GM08714 (cell line): ENCODE results near the gene FAM98B.

Experiments
- H3K4me3 ChIP-seq: fragments of 200-500 bp; sonication (Bioruptor generic); 2 replicates; pipeline ENCODE4 v1.5.1; 2014; ENCODE audit warnings: mild to moderate bottlenecking, low read length, inconsistent platforms
- ZNF274 ChIP-seq: IDR thresholded peaks from 2 replicates; pipeline ENCODE4 v1.6.1; 2012; ENCODE audit warnings: mild to moderate bottlenecking, low read depth, low read length

The FAM98B gene

DNA sequence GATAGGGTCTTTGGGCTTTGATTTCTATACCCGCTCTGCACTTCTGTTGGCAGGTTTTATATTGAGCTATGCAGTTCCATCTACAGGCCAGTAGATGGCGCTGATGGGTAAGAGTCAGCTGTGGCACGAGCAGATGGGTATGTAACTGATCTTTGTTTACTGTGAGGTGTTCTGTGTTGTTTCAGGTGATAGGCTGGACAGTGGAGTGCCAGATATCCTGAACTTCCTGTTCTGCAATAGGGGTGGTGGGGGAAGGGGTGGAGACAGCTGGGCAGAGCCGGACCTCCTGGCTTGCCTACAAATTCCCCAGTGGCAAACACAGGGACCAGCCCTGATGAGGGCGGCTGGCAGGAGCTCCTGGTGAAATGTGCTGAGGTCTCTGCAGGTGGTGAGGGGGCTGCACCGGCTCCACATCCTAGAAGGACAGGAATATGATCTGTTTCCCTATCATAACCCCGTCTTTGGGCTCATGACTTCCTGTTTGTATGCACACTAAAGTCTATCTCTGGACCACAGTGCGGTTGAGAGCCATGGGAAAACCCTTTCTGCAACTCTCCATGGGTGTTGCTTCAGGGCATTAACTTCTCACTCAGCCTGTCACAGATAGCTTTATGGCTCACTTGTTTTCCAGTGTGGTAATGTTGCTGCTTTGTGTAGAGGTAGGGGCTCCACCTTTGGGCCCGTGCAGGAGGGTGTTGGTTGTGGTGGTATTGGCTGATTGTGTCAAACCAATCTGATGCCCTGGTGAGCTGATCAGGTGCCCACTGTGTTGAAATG, 13.4 kb upstream of the FAM98B start:
- TF ChIP-seq ZNF274, result no peak
- no peak overlapping the region for H3K4me3 ChIP-seq

DNA sequence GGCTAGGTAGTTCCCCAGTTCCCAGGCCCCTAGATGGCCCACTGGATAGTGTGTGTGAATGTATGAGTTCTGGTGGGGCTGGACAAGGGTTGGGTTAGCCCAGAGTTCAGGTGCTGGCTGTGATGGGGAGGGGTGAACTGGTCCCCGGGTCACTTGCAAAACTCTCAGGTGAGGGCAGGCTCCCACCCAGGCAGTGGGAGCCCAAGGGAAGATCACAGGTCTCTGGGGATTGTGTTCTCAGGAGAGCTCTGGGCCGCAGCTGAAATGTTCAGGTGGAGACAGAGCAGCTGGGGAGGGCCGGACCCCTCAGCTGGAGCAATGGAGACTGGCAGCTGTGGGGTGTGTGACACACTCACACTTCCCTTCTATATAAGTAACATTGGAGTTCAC, 12.8 kb upstream of the FAM98B start:
- TF ChIP-seq ZNF274, result no peak
- no peak overlapping the region for H3K4me3 ChIP-seq

GRCh38 chr15:38454696-38455090, 766 bp downstream of the FAM98B start:
- TF ChIP-seq ZNF274, result no peak
- H3K4me3 ChIP-seq, result peak overlapping the region; percentile 72

GRCh38 chr15:38455092-38455491, 1.2 kb downstream of the FAM98B start:
- H3K4me3 ChIP-seq, result peak overlapping the region; percentile 72

DNA sequence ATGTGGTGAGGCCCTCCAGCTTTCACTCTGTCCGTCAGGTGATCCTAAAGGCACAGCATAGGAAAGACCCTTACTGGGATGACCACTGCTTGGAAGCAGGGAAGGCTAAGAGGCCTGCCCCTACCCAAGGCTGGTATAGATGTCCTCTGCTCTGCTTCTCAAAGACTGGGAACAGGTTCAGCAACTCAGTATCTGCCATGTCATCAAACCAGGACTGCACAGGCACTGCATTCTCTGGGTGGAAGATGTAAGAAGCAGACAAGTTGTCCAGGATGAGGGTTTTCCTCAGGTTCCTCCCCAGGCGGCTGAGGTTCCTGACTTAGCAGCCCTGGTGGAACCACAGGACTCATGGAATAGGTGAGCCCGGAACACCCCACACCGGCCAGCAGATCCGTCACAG, 4.7 kb downstream of the FAM98B start:
- TF ChIP-seq ZNF274, result no peak
- no peak overlapping the region for H3K4me3 ChIP-seq

More at GRCh38 chr15:38455092-38455491, 1.2 kb downstream of the FAM98B start:
- TF ChIP-seq ZNF274, result no peak

GRCh38 chr15:38459480-38459879, 5.6 kb downstream of the FAM98B start:
- H3K4me3 ChIP-seq, result no peak overlapping the region
- no peak for TF ChIP-seq ZNF274

DNA sequence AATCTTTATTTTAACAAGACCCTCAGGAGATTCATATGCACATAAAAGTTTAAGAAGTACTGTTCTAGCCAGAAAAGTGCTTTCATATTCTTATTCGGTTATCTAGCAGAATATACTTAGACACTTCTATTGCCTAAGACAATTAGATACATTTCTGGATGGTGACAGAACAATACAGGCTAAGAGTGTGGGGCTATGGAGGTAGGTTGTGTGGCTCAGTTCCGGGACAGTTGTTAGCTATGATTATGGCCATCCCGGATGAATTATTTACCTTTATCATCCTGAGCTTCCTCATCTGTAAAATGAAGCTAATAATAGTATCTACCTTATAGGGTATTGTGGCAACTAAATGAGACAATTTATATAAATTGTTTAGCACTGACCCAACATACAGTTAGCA, 6.6 kb downstream of the FAM98B start:
- TF ChIP-seq ZNF274, result no peak
- no peak overlapping the region for H3K4me3 ChIP-seq

DNA sequence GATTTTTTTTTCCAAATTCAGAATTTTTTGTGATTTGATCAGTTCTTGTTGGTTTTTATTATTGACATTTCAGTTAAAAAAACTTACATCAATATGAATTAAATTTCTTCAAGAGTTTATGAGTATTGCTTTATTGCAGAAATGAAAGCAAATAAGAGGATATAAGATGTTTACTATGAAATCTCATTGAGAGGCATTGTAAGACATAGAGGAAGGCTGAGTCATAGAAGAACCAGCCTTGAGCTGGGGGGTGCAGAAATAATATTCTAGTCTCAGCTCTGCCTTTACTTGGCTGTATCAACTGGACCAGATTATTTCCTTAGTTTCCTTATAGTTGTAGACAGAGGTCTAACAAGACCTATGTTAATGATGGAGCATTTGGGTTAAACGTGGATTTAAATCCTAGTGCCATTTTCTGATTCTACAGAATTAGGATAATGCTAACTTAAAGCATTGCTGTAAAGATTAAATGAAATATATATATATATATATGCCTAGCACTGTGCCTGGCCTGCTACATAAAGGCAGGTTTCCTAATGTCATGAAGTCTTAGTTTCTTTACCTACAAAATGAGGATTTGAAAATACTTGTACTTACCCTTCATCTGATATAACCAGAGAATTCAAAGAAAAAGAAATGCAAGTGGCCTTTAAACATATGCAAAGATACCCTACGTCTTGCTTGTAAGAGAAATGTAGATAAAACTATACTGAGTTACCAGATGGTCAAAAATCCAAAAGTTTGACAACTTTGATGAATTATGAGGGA, 7.3 kb downstream of the FAM98B start:
- no peak for TF ChIP-seq ZNF274
- H3K4me3 ChIP-seq, result no peak overlapping the region

GRCh38 chr15:38463893-38464292, 10.0 kb downstream of the FAM98B start:
- H3K4me3 ChIP-seq, result no peak overlapping the region
- TF ChIP-seq ZNF274, result no peak

- no peak for TF ChIP-seq ZNF274
- no peak overlapping the region for H3K4me3 ChIP-seq
These were observed 10.7 kb downstream of the FAM98B start for GRCh38 chr15:38464675-38465074.

GRCh38 chr15:38470816-38471215, 16.9 kb downstream of the FAM98B start:
- no peak overlapping the region for H3K4me3 ChIP-seq
- TF ChIP-seq ZNF274, result no peak

DNA sequence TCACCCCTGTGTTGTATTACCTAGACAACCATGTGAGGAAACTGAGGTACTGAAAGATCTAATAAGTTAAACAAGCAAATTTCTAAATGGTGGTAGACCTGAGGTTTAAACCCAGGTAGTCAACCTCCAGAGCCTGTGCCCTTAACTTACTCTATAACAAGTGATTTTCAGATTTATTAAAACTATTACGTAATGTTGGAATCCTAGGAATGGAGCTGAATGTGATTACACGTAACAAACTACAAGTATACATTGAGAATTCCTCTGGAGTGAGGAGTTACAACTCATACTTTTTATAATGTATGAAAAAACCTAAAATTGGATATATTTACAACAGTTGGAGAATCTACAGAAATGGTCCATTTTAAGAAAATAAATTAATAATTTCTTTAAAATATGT, 18.0 kb downstream of the FAM98B start:
- H3K4me3 ChIP-seq, result no peak overlapping the region
- TF ChIP-seq ZNF274, result no peak

DNA sequence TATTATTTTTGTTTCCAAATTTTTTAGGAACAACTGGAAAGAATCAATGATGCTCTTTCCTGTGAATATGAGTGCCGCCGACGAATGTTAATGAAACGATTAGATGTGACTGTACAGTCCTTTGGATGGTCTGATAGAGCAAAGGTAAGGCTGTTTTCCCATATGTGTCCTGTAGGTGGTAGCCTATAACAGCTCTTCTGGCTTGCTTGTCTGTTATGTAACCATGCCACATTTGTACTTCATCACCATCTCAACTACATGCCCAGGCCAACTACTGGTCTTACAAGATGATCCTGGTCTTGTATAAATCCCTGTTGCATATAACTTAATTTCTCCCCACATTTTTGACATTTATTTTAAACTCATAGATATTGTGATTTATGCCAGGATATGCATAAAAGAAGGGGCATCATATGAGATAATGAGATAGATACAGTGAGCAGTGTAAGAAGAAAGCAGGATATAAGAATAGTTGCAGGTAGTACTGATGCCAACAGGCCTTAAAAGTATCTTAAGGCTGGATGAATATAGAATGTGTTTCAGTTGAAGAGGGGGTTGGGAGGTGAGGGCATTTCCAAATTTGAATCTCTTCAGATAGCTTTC, 20.3 kb downstream of the FAM98B start:
- no peak for TF ChIP-seq ZNF274
- H3K4me3 ChIP-seq, result no peak overlapping the region

GRCh38 chr15:38475361-38475760, 21.4 kb downstream of the FAM98B start:
- H3K4me3 ChIP-seq, result no peak overlapping the region
- TF ChIP-seq ZNF274, result no peak

GRCh38 chr15:38476120-38476519, 22.2 kb downstream of the FAM98B start:
- H3K4me3 ChIP-seq, result no peak overlapping the region
- no peak for TF ChIP-seq ZNF274

GRCh38 chr15:38477637-38478036, 23.7 kb downstream of the FAM98B start:
- H3K4me3 ChIP-seq, result no peak overlapping the region
- no peak for TF ChIP-seq ZNF274
